Measurements from ENCODE around the gene GRIA4. TPM values are rescaled to one million over a fixed set of nuclear protein-coding genes. Genes with fewer than 3 reads are reported as not detected.

The GRIA4 gene
- total RNA-seq, 1 donor from 2014 or later, result 3.7 TPM

DNA sequence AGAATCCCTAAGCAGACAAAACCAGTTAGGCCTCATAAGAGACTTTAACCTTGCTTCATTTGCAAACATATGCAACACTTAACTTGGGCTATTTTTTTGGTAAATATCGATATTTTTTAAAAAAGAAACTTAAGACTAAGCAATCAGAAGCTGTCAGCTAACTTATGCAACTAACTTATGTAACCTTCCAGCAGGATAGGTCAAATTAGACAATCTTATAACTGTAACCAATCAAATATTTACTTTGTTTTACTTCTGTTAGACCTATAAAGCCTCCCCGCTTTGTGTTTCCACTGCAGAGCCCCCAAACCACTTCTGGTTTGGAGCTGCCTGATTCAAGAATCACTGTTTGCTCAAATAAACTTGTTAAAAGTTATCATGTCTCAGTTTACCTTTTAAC lies 404.2 kb downstream of the GRIA4 start:
- Mint-ChIP-seq H3K27me3 (ENCODE audit: insufficient read depth, low read depth) (no peaks in the 10 kb centered on the region), H3K4me1 (peaks cover 20% of the 10 kb centered on the region), H3K4me3 (no peak overlapping the region), H3K27ac (no peak overlapping the region), H3K9me3 (peaks cover 5% of the 10 kb centered on the region), H3K36me3 (peaks cover 38% of the 10 kb centered on the region)
- H3K9me3 ChIP-seq (ENCODE audit: low read depth), result no peaks in the 10 kb centered on the region
- no peak overlapping the region for H3K4me2 ChIP-seq
- H3K79me2 ChIP-seq (ENCODE audit: low read depth), result peaks cover 87% of the 10 kb centered on the region
- TF ChIP-seq, protein P1, sequence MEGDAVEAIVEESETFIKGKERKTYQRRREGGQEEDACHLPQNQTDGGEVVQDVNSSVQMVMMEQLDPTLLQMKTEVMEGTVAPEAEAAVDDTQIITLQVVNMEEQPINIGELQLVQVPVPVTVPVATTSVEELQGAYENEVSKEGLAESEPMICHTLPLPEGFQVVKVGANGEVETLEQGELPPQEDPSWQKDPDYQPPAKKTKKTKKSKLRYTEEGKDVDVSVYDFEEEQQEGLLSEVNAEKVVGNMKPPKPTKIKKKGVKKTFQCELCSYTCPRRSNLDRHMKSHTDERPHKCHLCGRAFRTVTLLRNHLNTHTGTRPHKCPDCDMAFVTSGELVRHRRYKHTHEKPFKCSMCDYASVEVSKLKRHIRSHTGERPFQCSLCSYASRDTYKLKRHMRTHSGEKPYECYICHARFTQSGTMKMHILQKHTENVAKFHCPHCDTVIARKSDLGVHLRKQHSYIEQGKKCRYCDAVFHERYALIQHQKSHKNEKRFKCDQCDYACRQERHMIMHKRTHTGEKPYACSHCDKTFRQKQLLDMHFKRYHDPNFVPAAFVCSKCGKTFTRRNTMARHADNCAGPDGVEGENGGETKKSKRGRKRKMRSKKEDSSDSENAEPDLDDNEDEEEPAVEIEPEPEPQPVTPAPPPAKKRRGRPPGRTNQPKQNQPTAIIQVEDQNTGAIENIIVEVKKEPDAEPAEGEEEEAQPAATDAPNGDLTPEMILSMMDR (IDR thresholded peaks at IDR 0.05), result no peak
- TF ChIP-seq EZH2phosphoT487 (IDR thresholded peaks at IDR 0.05), result no peak
- no peak for TF ChIP-seq EZH2 (IDR thresholded peaks at IDR 0.05)
- no peak overlapping the region for H3K27ac ChIP-seq
- no peak overlapping the region for H3K9ac ChIP-seq
- H3K36me3 ChIP-seq, result peaks cover 17% of the 10 kb centered on the region
- H3K4me1 ChIP-seq, result peaks cover 32% of the 10 kb centered on the region
- no peak overlapping the region for H2AFZ ChIP-seq (replicated peaks)
- H3K27me3 ChIP-seq, result no peaks in the 10 kb centered on the region
- no peak overlapping the region for H3K4me3 ChIP-seq
- DNase-seq (ENCODE audit: low spot score), result no peak
- H4K20me1 ChIP-seq (ENCODE audit: low read depth), result peaks cover 26% of the 10 kb centered on the region
- H3F3A ChIP-seq (ENCODE audit: low read depth), result peaks cover 3% of the 10 kb centered on the region

DNA sequence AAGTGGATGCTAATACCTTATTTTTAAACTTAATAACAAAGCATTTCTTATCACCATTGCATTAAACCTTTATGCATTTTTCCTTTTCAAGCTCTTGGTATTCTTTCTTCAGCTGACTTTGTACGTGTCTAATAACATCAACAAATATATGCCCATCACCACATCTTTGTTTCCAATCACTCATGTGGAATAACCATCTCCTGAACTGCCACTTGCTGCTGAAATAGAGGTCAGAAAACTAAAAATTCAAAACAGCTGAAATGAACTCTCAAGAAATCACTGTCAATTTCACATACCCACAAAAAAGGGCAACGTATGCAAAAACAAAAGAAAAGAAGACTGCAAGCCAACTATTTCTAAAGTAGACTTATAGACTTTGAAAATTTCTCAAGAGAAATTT lies 404.7 kb downstream of the GRIA4 start:
- peaks cover 26% of the 10 kb centered on the region for H4K20me1 ChIP-seq (ENCODE audit: low read depth)
- no peaks in the 10 kb centered on the region for H3K27me3 Mint-ChIP-seq (ENCODE audit: insufficient read depth, low read depth)
- H3K9ac ChIP-seq, result no peak overlapping the region
- H3K4me1 Mint-ChIP-seq, result peaks cover 21% of the 10 kb centered on the region
- H3K27ac Mint-ChIP-seq, result no peak overlapping the region
- peaks cover 3% of the 10 kb centered on the region for H3F3A ChIP-seq (ENCODE audit: low read depth)
- TF ChIP-seq EZH2 (IDR thresholded peaks at IDR 0.05), result no peak
- TF ChIP-seq, protein P1 (IDR thresholded peaks at IDR 0.05), result no peak
- no peak for TF ChIP-seq EZH2phosphoT487 (IDR thresholded peaks at IDR 0.05)
- peaks cover 4% of the 10 kb centered on the region for H3K9me3 Mint-ChIP-seq
- no peaks in the 10 kb centered on the region for H3K27me3 ChIP-seq
- no peak overlapping the region for H2AFZ ChIP-seq (replicated peaks)
- no peak overlapping the region for H3K4me2 ChIP-seq
- H3K4me1 ChIP-seq, result peaks cover 33% of the 10 kb centered on the region
- no peak for DNase-seq (ENCODE audit: low spot score)
- no peak overlapping the region for H3K27ac ChIP-seq
- no peak overlapping the region for H3K4me3 Mint-ChIP-seq
- H3K36me3 ChIP-seq, result peaks cover 13% of the 10 kb centered on the region
- no peaks in the 10 kb centered on the region for H3K9me3 ChIP-seq (ENCODE audit: low read depth)
- H3K36me3 Mint-ChIP-seq, result peaks cover 36% of the 10 kb centered on the region
- H3K79me2 ChIP-seq (ENCODE audit: low read depth), result peaks cover 87% of the 10 kb centered on the region
- no peak overlapping the region for H3K4me3 ChIP-seq

DNA sequence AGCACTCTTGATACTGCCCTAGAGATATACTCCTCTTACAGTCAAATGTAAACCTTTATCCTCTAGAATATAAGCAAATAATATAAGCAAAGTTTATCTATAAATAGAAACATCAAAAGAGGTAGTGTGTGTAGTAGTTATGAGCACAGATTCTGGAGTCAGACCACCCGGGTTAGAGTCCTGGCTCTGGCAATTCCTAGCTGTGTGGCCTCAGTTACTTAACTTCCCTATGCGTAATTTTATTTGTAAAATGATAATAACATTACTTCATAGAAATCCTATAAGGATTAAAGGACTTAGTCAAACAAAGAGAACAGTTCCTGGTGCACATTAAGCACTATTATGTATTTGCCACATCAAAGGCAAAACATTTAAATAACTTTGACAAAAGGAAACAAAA lies 405.2 kb downstream of the GRIA4 start:
- no peak overlapping the region for H3K9ac ChIP-seq
- peaks cover 26% of the 10 kb centered on the region for H4K20me1 ChIP-seq (ENCODE audit: low read depth)
- TF ChIP-seq EZH2phosphoT487 (IDR thresholded peaks at IDR 0.05), result no peak
- TF ChIP-seq, protein P1 (IDR thresholded peaks at IDR 0.05), result no peak
- TF ChIP-seq EZH2 (IDR thresholded peaks at IDR 0.05), result no peak
- no peaks in the 10 kb centered on the region for H3K27me3 ChIP-seq
- H3K27ac ChIP-seq, result no peak overlapping the region
- H3K4me3 Mint-ChIP-seq, result no peak overlapping the region
- no peak overlapping the region for H3K4me3 ChIP-seq
- peaks cover 35% of the 10 kb centered on the region for H3K4me1 ChIP-seq
- H3K4me2 ChIP-seq, result no peak overlapping the region
- peaks cover 3% of the 10 kb centered on the region for H3F3A ChIP-seq (ENCODE audit: low read depth)
- H3K36me3 Mint-ChIP-seq, result peaks cover 34% of the 10 kb centered on the region
- H3K36me3 ChIP-seq, result peaks cover 9% of the 10 kb centered on the region
- H3K4me1 Mint-ChIP-seq, result peaks cover 25% of the 10 kb centered on the region
- H2AFZ ChIP-seq (replicated peaks), result no peak overlapping the region
- no peaks in the 10 kb centered on the region for H3K9me3 ChIP-seq (ENCODE audit: low read depth)
- no peaks in the 10 kb centered on the region for H3K27me3 Mint-ChIP-seq (ENCODE audit: insufficient read depth, low read depth)
- no peak overlapping the region for H3K27ac Mint-ChIP-seq
- H3K79me2 ChIP-seq (ENCODE audit: low read depth), result peaks cover 87% of the 10 kb centered on the region
- DNase-seq (ENCODE audit: low spot score), result no peak
- H3K9me3 Mint-ChIP-seq, result no peaks in the 10 kb centered on the region

Data from neural progenitor cell (in vitro differentiated cells).